ENCODE data around the gene NUP93.
"Not testable (repeated sequence)": the region's sequence is repeated elsewhere in the genome, so short reads cannot be mapped to it uniquely, and the experiment has no call there.

Gene NUP93

DNA sequence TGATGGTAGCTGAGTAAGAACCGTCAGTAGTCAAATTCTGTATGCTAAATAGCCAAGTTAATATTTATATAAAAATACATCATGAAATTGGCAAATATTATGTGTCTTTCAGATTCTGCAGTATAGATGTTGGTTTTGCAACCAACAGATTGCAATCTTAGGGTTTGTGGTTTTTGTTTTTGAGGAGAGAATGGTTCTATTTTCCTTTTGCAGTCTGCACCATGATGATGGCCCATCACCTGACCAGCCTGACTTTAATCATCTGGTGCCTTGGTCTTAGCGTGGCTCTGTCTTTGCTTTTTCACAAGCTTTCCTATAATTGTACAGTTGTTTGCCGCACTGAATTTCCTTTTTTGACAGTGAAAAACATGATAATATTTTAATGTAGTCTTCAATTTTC lies 50.7 kb downstream of the NUP93 start:
- DNase-seq, result no peak

DNA sequence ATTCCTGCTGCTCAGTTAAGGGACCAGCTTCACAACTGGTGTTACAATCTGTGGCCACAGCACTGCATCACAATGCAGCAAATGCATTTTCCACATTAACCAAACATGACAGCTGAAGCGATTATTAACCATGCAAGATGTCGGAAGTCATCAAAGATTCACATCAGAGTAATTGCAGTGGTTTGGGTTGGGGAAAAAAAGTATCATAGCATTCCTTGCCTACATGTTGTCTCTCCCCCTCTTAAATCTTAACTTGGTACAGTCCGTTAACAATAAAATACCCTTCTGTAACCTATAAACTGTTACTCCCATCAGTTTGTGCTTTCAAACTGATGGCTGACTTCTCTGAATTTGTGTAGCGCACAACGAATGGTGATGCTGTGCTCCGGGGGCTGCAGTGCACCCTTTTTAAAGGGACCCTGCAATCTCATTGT lies 51.6 kb downstream of the NUP93 start:
- DNase-seq, result no peak

DNA sequence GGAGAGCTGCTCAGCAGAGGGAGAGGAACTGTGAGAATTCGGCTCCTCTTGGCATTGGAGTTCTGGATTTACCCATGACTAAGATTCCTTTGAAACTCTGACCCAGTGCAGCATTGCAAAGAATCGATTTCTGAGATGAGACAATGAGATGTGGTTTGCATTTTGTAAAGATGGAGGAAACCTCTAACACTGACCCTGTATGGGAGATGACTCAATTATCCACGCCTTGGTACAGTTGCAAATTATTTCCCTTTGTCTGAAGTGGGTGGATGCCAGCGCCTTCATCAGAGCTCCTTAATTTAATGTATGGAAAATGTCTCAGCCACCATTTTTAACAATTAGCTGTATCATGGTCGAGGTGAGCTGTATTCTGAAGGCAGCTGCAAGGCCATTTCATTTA lies 53.4 kb downstream of the NUP93 start:
- no peak for DNase-seq

DNA sequence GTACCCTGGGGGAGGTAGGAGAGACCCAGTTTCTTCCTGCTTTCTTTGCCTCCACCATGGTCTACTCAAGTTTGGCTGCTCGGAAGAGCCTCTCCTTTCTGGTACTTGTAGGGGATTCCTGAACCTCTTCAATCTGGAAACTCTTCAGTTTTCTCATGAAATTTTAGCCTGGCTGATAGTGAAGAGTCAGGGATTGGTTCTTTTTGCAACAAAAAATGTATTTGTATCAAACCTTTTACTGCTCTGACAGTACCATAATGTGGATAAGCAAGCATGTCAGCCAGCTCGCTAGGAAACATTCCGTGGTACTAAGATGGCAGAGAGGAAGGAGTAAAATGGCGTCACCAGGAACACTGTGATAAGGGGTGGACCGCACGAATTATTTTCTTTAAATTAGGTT lies 55.4 kb downstream of the NUP93 start:
- no peak for DNase-seq

DNA sequence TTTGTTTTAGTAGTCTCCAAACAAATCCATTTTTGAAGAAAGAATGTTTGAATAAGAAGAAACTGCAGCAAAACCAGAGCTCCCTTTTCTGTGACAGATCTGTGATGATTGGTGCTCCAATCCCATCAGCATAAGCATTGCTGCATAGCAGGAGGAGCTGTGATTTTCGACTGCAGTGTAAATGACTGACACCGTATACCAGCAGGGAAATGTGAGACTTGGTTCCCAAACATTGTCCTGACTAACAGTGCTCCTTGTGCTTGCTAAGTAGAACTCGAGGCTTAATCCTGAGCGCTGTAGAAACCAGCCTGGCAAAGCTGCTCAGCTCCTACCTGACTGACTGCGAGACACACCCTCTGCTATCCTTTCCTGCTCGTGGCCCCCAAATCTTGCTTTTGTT lies 57.2 kb downstream of the NUP93 start:
- no peak for DNase-seq

DNA sequence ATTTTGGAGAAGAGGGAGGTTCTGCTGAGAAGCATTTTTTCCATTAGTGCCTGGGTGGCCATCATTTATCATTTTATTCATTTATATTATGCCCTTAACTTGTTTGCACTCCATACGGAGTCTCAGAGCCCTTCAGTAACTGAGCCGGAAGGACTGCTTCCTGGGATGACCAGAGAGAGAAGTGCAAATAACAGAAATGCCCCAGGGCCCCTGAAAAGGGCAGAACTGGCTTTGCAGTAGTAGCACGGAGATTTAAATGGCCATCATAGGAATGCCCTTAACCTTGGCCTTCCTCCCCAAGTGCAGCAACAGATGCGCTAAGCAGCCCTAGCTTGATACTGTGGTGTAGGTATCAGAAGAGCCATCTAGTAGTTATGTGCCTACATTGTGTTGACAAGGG lies 58.5 kb downstream of the NUP93 start:
- DNase-seq, result no peak

DNA sequence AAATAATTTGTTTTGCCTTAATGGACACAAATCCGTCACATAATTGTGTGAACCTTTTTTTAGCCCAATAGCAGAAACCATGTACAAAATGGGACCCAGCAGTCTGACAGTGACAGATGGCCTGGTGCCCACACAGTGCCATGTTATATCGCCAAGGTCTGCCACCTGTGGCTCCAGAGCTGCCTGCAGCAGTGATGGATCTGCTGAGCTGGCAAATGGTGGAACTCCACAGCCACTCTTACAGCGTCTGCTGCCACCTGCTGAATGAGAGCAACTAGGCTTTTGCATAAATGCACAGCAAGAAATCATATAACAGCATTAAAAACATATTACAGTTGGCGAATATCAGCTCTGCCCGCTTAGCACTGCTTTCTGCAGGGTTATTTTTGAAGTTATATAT lies 59.4 kb downstream of the NUP93 start:
- DNase-seq, result no peak

DNA sequence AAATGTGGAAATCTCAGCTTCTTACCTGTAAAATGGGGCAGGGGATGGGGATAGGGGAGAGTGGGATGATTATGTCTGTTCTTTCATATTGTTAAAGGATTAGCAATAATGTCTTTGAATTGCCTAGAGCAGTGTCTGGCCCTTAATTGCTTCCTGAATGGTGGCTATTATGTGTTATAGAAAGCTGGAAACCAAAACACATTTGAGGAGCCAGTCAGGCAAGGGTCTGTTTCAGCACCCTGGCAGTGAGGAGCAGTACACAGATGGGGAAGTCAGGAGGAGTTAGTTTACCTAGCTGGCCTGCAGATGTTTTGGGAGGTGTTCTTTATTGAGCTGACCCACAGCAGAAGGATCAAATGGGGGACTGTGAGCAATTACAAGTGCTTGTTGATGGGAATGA lies 63.0 kb downstream of the NUP93 start:
- no peak for DNase-seq

DNA sequence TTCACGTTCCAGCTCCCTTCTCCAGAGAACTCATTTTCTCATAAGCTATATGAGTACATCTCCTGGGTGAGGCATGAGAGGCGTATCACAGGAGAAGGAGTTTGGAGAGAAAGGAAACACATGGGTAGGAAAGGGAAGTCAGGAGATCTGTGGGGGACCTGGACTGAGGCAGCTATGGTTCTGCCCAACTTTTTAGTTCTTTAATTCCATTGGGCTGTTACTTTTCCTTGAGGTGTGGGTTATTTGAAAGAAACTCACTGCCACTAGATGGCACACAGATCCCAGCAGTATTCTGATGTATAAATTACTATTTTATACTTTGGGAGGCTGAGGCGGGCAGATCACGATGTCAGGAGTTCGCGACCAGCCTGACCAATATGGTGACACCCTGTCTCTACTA lies 63.6 kb downstream of the NUP93 start:
- DNase-seq, result no peak

DNA sequence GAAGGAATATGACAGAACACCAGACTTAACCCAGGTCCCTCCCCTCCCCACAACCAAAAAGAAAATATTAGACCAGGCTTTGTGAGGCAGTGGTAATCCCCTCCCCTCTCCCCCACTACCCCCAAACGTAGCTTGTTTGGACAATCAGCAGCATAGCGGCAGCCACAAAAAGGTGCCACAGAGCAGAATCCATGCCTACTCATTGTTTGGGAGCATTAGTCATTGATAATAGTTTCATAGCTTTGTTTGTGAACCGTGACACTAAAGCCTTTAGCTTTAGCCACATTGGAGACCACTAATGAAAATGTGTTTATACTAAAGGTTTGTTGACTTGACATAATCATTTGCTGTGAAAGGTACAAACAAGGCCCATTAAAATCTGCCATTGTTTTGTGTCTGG lies 65.1 kb downstream of the NUP93 start:
- DNase-seq, result no peak

DNA sequence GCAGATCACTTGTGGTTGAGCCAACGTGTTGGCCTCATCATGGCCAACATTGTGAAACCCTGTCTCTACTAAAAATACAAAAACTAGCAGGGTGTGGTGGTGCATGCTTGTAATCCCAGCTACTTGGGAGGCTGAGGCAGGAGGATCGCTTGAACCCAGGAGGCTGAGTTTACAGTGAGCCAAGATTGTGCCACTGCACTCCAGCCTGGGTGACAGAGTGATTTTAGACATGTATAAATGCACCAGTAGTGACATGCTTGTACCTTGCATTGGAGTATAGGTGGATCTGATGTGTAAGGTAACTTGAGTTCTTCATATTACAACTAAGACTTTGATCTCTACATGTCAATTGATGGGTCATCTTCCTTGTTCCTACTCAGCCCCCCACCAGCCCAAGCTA lies 67.1 kb downstream of the NUP93 start:
- DNase-seq, result not testable (repeated sequence)

DNA sequence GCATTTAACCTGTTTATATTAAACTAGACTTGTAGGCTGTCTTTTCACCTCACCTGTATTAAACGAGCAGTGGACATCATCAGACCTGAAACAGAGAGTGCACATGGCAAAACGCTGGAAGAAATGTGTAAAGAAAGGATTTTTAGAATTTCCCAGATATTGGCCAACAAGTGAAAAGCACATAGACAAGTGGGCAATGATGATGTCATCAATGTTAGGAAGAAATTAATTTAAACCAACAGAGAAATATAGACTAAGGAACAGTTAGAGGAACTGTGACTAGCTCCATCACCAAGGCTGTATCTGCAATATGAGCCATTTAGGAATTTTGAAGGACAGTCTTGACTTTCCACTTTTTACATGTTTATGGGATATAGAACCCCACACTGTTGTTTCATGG lies 67.9 kb downstream of the NUP93 start:
- DNase-seq, result no peak

DNA sequence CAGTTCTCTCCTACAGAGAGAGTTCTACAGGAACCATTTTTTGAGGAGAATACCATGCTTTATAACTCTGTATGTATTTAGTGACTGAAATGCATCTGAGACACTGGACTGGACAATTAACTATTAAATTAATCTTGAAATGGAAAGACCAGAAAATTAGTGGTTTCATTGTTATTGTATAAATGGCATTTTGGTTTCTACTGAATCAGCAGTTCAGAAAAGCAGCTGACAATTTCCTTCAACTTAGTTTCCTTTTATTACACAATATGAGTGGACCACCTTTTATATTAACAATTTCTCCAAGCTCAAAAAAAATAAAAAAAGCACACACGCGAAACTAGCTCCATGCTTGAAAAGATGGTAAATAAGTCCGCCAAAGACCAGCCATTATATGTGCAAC lies 69.0 kb downstream of the NUP93 start:
- no peak for DNase-seq

DNA sequence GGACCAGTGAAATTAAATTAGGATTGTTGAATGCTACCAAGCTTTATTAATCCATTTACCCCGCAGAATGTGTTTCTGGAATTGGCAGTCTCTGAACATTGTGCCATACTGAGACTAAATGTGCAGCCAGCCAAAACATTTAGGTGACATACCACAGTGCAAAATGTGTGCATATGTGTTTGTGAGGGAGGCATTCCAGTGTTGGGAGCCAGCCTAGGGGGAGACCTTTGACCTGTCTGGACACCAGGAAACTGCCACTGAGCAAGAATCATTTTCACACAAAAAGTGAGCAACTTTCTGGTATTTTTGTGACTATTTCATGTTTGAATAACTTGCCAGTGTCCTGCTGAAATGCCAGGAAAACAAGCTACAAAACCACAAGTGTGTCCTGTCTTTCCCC lies 70.4 kb downstream of the NUP93 start:
- no peak for DNase-seq

DNA sequence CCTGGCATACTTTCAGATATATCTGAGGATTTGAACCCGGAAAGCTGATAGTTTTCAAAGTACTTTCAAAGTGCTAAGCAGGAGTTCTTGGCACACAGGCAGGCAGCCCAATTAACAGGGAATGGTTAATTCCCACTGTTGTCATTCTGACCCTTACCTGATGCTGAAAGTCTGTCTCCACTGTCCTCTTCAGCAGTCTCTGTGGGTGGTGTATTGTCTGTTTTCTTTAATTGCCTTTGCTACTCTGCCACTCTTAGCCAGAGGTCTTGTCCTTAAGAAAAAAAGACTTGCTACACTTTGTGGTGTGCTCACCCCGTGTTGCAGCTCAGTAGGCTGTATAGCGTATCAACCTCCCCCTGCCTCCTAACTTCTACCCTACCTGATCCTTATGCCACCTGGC lies 71.8 kb downstream of the NUP93 start:
- DNase-seq, result no peak

DNA sequence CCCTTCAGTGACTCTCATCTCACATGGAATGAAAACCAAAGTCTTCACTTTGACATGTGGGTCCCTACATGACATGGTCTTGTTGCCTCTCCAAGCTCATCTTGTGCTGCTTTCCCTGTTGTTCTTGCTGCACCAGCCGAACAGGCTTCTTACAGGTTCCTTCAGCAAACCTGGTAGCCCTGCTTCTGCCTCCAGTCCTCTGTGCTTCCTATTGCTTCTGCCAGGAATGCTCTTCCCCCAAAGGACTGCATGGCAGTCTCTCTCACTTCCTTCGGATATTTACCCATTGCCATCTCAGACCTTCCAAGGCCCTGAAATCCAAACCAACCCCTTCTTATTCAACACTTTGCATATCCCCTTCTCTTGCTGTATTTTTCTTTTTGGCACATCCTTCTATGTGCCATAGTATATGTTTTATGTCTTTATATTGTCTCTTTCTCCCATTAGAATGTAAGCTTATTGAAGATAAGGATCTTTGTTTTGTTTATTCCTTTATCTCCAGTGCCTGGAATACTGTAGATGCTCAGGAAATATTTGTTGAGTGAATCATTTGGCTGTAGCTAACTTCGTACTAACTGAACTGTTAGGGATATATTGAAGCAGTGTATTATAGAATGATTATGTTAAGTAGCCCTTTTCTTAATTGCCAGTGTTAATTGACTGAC lies 77.2 kb downstream of the NUP93 start:
- no peak for DNase-seq

DNA sequence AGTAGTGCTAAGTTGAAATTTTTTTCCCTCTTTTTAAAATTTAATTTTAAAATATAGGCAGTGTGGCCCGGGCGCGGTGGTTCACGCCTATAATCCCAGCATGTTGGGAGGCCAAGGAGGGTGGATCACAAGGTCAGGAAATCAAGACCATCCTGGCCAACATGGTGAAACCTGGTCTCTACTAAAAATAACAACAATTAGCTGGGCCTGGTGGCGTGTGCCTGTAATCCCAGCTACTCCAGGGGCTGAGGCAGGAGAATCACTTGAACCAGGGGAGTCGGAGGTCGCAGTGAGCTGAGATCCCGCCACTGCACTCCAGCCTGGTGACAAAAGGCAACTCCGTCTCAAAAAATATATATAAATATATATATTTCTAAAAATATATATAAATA lies 77.7 kb downstream of the NUP93 start:
- not testable (repeated sequence) for DNase-seq

DNA sequence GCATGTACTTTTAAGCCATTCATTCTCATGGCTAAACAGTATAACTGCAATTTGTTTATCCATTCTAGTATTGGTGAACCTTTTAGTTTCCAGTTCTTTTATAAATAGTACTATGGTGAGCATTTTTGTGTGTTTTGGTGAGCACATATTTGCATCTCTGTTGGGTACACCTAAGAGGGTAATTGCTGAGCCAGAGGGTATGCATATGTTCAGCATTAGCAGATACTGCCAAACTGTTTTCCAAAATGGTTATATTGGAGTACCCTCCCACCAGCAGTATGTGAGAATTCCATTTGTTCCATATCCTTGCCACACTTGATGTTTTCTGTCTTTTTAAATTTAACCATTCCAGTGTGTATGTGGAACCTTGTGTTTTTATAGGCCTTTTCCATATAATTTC lies 81.0 kb downstream of the NUP93 start:
- DNase-seq, result no peak

DNA sequence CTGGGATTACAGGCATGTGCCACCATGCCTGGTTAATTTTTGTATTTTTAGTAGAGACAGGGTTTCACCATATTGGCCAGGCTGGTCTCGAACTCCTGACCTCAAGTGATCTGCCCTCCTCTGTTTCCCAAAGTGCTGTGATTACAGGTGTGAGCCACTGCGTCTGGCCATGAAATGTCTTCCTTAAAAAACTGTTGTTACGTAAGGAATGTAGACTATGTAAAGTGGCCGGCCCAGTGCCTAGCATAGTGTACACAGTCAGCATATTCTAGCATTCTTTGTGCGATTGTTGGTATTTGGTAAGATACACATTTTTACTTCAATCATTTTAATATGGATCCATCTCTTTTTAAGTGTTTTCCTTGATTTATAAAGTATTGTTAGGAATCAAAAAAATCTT lies 81.7 kb downstream of the NUP93 start:
- DNase-seq, result not testable (repeated sequence)

DNA sequence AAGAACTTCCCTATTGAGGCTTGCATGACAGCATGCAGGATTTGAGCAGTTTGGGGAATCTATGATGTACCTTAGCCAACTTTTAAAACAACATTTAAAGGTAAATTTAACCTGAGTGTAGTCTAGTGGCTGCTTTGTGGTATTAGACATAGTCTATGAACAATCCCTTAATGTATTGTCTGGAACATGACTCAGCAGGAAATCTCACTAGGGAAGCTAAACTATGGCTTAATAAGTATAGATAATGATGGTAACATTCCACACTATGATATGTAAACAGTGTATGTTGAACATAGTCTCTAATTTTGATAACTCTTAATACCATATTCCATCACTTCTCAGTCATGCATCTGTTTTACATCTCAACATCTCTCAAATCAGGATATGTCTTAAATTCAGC lies 83.0 kb downstream of the NUP93 start:
- no peak for DNase-seq

DNA sequence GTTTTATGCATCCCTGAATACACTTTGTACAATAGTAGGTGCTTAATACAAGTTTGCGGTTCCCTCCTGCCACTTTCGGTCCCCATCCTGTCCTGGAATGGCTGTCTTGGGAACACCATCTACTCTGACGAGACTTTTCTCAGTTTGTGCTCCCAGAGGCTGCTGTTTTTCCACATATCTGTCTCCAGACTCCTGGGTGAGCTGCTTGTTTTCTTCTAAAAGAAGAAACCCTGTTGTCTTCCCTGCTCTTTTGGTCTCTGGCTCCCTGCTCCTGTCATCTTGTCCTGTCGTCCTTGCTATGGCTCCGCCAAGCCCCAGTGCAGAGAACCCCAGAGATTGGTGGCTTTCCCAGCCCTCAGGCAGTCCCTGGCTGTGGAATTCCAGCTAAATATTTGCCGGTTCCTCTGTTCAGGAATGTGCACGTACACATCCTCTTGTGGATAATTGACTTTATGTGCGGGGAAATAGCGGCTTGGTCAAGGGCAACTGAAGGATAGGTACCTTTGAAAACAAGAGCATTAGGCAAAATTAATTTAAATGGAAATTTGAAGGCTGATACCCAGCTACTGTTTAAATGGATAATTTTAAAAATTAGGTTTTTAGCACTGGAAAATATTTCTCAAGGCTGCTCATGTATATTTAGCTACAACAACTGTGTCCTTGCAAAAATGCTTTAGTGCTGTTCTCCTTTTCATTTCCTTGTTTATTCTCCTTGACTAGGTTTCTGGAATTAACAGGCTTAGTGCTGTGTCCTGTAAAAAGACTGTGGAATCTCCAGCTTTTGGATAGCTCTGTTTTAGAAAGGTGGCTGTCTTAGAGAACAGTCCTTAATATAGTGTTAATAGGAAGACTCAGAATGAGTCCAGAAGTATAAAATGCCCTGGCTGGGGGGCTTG lies 84.9 kb downstream of the NUP93 start:
- no peak for DNase-seq

DNA sequence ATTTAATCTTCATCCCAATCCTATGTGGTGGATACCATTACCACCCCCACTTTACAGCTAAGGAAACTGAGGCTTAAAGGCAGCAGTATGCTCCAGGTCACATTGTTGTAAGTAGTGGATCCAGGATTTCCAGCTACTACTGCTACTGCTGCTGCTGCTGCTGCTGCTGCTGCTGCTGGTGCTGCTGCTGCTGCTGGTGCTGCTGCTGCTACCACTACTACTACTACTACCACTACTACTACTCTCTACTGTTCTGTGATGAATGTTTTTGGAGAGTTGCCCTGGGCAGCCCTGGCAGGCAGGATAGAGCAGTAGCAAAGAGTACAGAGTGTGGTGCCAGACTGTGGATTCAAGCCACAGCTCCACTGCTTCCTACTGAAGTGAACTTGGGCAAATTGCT lies 85.8 kb downstream of the NUP93 start:
- DNase-seq, result no peak

DNA sequence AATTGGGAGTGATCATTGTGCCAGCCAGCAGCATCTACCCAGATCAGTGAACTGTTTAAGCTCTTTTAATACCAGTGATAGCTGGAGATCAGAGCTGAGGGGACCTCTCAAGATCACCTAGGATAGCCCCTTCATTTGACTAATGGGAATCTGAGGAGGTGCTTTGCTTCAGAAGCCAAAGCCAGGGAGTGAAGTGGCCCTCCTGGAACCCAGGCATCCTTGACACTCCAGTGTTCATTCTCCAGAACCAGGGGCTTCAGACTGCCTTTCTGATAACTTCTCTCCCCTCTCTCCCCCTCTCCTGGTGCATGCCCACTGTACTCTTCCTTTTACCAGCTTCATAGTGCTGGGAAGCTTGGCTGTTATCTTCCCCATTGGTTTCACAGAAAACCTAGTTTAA lies 87.1 kb downstream of the NUP93 start:
- DNase-seq, result no peak

DNA sequence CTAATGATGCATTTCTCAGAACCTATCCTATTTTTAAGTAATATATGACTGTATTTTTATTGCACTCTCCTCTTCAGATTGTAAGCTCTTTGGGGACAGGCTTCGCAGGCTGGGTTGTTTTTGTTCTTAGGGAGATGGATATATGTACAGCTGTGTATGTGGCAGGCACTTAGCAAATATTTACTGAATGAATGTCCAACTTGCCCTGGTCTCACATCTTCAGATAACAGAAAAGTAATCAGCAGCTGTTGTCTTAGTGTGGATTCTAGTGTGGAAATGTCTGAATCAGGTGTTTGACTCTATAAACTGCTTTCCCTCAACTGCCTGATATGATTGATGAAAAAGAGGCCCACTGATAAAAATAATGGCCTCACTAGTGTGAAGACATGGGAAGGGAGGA lies 88.0 kb downstream of the NUP93 start:
- DNase-seq, result no peak
